Activated T-cell treated with anti-CD3 and anti-CD28 coated beads, Interleukin-2, amount 50 U/mL, for 24 hours (primary cell): ENCODE results near the gene SPATA20.
A peak's percentile ranks its signal among the peaks of the same experiment; 100 is the strongest.

Source experiments
- DNase-seq: peaks from one replicate; pipeline ENCODE4 v3.0.0-alpha.2; 2020
- H3K27ac Mint-ChIP-seq: 2 replicates; pipeline ENCODE4 v1.8.0; 2020; ENCODE audit warnings: mild to moderate bottlenecking, mixed read lengths
- H3K27me3 Mint-ChIP-seq: 2 replicates; pipeline ENCODE4 v1.8.0; 2020; ENCODE audit warnings: mixed read lengths
- H3K36me3 Mint-ChIP-seq: 2 replicates; pipeline ENCODE4 v1.8.0; 2020; ENCODE audit warnings: low read depth, mixed read lengths
- H3K4me1 Mint-ChIP-seq: 2 replicates; pipeline ENCODE4 v1.8.0; 2020; ENCODE audit warnings: low read depth, mixed read lengths
- H3K4me3 Mint-ChIP-seq: 2 replicates; pipeline ENCODE4 v1.8.0; 2020; ENCODE audit warnings: mild to moderate bottlenecking, moderate library complexity, mixed read lengths
- H3K9me3 Mint-ChIP-seq: 2 replicates; pipeline ENCODE4 v1.8.0; 2020; ENCODE audit warnings: mixed read lengths

SPATA20 gene

DNA sequence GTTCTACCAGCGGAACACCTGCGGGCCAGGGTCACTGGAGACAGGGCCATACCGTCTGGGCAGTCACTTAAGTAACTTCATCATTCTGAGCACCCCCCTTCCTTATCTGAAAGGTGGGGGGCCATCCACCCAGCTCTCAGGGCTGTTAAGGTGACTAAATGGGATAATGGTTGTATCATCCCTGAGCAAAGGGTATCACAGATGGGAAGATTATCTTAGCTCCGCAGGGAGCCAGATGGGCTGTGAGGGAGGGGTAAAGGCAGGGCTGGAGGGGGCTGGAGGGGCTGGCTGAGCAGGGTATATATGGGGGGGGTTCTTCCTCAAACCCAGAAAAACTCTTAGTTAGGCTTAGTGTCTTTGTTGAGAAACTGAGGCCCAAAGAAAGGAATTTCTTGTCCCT is 10.7 kb downstream of the SPATA20 start:
- H3K36me3 Mint-ChIP-seq, result no peaks in the 10 kb centered on the region
- H3K4me3 Mint-ChIP-seq, result no peak overlapping the region
- H3K27ac Mint-ChIP-seq, result no peak overlapping the region
- H3K27me3 Mint-ChIP-seq, result peaks cover 45% of the 10 kb centered on the region
- H3K9me3 Mint-ChIP-seq, result no peaks in the 10 kb centered on the region
- peaks cover 19% of the 10 kb centered on the region for H3K4me1 Mint-ChIP-seq
- DNase-seq, result no peak

GRCh38 chr17:50558091-50558490 is 11.1 kb downstream of the SPATA20 start:
- no peak for DNase-seq
- Mint-ChIP-seq H3K4me3 (no peak overlapping the region), H3K9me3 (no peaks in the 10 kb centered on the region), H3K27me3 (peaks cover 47% of the 10 kb centered on the region), H3K27ac (no peak overlapping the region), H3K4me1 (peaks cover 19% of the 10 kb centered on the region), H3K36me3 (no peaks in the 10 kb centered on the region)

DNA sequence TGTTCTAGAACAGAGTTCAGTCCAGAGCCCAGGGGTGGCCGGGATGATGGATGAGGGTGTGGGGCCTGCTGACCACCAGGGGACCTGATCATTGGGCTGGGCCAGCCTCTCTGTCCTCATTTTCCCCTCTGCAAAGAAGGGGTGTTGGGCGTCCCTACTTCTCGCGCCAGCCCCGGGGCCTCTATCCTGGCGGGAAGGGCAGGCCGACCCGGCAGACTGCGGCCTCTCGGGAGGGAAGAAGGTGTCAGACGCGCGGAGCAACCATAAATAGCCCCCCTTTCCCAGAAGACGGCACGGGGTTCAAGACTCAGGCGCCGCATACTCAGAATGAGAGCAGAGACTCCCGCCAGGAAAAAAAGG is 11.6 kb downstream of the SPATA20 start:
- H3K9me3 Mint-ChIP-seq, result no peaks in the 10 kb centered on the region
- peaks cover 52% of the 10 kb centered on the region for H3K27me3 Mint-ChIP-seq
- no peak overlapping the region for H3K4me3 Mint-ChIP-seq
- peaks cover 19% of the 10 kb centered on the region for H3K4me1 Mint-ChIP-seq
- DNase-seq, result no peak
- no peak overlapping the region for H3K27ac Mint-ChIP-seq
- no peaks in the 10 kb centered on the region for H3K36me3 Mint-ChIP-seq

DNA sequence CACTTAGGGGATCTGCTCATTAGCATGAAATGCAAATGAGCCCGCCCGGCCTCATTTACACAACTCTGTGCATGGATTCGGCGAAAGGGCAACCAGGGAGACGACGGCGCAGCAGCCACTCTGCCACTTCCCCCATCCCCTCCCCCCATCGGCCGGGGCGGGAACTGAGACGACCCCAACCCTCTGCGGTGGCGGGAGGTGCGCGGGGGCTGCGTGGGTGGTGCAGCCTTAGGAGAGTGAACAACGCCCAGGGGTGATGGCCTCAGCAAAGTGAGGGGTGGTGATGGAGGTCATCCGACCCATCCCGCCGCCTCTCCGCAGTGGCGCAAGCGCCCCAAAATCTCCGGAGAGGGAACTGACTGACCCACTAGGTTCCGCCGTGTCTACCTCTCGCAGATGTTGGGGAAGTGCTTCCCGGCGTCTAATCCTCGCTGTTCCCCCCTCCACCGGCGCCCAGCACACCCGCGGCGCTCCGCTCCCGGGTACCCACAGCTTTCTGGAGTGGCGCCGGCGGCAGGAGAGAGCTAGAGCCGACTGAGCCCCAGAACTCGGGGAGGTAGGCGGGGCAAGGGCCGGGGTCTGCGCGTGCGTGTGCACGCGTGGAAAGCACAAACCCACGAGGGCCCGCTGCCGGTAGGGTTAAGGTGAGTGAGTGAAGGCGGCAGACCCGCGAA is 12.1 kb downstream of the SPATA20 start:
- Mint-ChIP-seq H3K4me3 (peak overlapping the region; percentile 46), H3K4me1 (peaks cover 19% of the 10 kb centered on the region), H3K36me3 (no peaks in the 10 kb centered on the region), H3K27me3 (peaks cover 57% of the 10 kb centered on the region), H3K9me3 (no peaks in the 10 kb centered on the region), H3K27ac (no peak overlapping the region)
- peak; percentile 47 for DNase-seq

DNA sequence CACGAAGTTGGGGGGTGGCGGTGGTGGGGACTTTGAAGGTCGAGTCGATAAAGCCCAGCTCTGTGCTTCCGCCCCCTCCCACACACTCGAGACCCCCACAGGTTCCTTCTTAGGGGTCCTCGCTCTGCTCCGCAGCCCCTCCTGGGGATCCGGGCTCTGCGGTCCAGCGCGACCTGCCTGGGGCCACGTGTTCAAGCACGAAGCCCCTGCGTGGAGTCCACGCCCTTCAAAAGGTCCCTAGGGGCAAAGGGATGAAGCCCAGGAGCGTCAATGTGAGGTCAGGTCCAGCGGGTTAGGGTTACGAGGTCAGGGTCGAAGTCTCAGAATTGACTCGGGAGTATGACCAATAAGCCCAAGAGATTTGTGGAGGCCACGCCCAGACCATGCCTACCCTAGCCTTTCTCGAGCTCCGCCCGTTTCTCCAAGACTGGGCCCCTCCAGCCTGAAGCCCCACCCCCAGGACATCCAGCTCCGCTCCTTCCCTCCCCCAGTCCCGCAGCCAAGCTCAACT is 12.8 kb downstream of the SPATA20 start:
- Mint-ChIP-seq H3K9me3 (no peaks in the 10 kb centered on the region), H3K4me3 (peak overlapping the region; percentile 66), H3K27me3 (peaks cover 63% of the 10 kb centered on the region), H3K4me1 (peaks cover 19% of the 10 kb centered on the region), H3K36me3 (no peaks in the 10 kb centered on the region), H3K27ac (no peak overlapping the region)
- DNase-seq, result peak; percentile 56

DNA sequence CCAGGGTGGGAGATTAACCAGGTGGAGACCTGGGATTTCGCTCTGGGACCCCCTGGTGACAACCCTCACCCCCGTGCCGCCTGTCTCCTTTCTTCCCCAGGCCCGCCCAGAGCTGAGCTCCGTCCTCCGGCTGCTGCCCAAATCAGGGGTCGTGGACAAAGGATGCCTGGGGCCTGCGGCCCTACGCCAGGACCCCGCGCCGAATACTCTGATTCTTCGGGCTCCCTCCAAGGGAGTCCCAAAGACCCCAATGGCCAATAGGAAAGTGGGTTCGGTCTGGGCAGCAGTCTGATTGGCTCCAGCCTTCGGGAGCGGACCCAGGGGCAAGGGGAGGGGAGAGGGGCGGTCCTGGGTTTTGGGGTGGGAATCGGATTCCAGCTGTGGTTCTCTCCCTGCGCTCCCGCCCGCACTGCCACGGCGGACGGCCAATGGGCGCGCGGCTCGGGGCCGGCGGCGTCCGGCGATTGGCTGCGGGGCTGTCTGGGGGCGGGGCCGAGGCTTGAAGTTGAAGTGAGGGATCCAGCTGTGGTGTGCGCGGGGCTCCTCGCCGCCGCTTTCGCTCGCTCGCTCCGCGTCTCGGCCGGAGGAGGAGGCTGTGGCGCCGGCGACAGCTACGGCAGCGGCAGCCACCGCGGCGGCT is 13.3 kb downstream of the SPATA20 start, which contains the start of gene CACNA1G:
Gene CACNA1G, plus strand, starts transcription at position 531 of the 640 bp plus-strand sequence. CDS start 745 bp downstream, outside the sequence.
- H3K27me3 Mint-ChIP-seq, result peaks cover 69% of the 10 kb centered on the region
- peak; percentile 91 for DNase-seq
- H3K4me1 Mint-ChIP-seq, result peaks cover 19% of the 10 kb centered on the region
- no peaks in the 10 kb centered on the region for H3K9me3 Mint-ChIP-seq
- no peaks in the 10 kb centered on the region for H3K36me3 Mint-ChIP-seq
- H3K4me3 Mint-ChIP-seq, result peak within 1 kb of the TSS; percentile 66
- H3K27ac Mint-ChIP-seq, result no peak within 1 kb of the TSS

DNA sequence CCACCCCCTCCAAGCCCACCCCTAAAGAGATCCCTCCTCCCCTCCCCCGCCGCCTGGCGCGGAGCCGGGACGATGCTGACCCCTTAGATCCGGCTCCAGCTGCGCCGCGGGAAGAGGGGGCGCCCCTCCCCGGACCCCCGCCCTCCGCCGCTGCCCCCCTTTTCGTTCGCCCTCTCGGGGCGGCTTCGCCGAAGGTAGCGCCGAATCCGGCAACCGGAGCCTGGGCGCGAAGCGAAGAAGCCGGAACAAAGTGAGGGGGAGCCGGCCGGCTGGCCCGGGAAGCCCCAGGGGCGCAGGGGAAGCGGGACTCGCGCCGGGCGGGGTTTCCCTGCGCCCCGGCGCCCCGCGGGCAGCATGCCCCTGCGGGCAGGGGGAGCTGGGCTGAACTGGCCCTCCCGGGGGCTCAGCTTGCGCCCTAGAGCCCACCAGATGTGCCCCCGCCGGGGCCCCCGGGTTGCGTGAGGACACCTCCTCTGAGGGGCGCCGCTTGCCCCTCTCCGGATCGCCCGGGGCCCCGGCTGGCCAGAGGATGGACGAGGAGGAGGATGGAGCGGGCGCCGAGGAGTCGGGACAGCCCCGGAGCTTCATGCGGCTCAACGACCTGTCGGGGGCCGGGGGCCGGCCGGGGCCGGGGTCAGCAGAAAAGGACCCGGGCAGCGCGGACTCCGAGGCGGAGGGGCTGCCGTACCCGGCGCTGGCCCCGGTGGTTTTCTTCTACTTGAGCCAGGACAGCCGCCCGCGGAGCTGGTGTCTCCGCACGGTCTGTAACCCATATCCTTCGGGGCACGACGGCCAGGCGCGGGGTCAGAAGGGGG is 14.2 kb downstream of the SPATA20 start:
- Mint-ChIP-seq H3K4me1 (peaks cover 19% of the 10 kb centered on the region), H3K27ac (no peak overlapping the region), H3K9me3 (no peaks in the 10 kb centered on the region), H3K36me3 (no peaks in the 10 kb centered on the region), H3K4me3 (no peak overlapping the region), H3K27me3 (peaks cover 77% of the 10 kb centered on the region)
- DNase-seq, result peak; percentile 50

- H3K9me3 Mint-ChIP-seq, result no peaks in the 10 kb centered on the region
- H3K4me3 Mint-ChIP-seq, result no peak overlapping the region
- no peaks in the 10 kb centered on the region for H3K36me3 Mint-ChIP-seq
- H3K4me1 Mint-ChIP-seq, result peaks cover 19% of the 10 kb centered on the region
- H3K27ac Mint-ChIP-seq, result no peak overlapping the region
- H3K27me3 Mint-ChIP-seq, result peaks cover 80% of the 10 kb centered on the region
- no peak for DNase-seq
Measured at GRCh38 chr17:50561746-50562141, 14.8 kb downstream of the SPATA20 start.

- DNase-seq, result no peak
- Mint-ChIP-seq H3K27me3 (peaks cover 82% of the 10 kb centered on the region), H3K27ac (no peak overlapping the region), H3K9me3 (no peaks in the 10 kb centered on the region), H3K4me3 (peak overlapping the region; percentile 21), H3K4me1 (peaks cover 19% of the 10 kb centered on the region), H3K36me3 (no peaks in the 10 kb centered on the region)
Measured at GRCh38 chr17:50562242-50563091, 15.5 kb downstream of the SPATA20 start.

GRCh38 chr17:50563092-50563511 is 16.1 kb downstream of the SPATA20 start:
- no peak for DNase-seq
- H3K4me1 Mint-ChIP-seq, result peaks cover 19% of the 10 kb centered on the region
- H3K36me3 Mint-ChIP-seq, result no peaks in the 10 kb centered on the region
- no peaks in the 10 kb centered on the region for H3K9me3 Mint-ChIP-seq
- no peak overlapping the region for H3K27ac Mint-ChIP-seq
- H3K4me3 Mint-ChIP-seq, result no peak overlapping the region
- peaks cover 82% of the 10 kb centered on the region for H3K27me3 Mint-ChIP-seq

GRCh38 chr17:50564916-50565315 is 17.9 kb downstream of the SPATA20 start:
- Mint-ChIP-seq H3K27ac (no peak overlapping the region), H3K36me3 (no peaks in the 10 kb centered on the region), H3K27me3 (peaks cover 66% of the 10 kb centered on the region), H3K4me1 (peaks cover 9% of the 10 kb centered on the region), H3K9me3 (no peaks in the 10 kb centered on the region), H3K4me3 (no peak overlapping the region)
- no peak for DNase-seq

DNA sequence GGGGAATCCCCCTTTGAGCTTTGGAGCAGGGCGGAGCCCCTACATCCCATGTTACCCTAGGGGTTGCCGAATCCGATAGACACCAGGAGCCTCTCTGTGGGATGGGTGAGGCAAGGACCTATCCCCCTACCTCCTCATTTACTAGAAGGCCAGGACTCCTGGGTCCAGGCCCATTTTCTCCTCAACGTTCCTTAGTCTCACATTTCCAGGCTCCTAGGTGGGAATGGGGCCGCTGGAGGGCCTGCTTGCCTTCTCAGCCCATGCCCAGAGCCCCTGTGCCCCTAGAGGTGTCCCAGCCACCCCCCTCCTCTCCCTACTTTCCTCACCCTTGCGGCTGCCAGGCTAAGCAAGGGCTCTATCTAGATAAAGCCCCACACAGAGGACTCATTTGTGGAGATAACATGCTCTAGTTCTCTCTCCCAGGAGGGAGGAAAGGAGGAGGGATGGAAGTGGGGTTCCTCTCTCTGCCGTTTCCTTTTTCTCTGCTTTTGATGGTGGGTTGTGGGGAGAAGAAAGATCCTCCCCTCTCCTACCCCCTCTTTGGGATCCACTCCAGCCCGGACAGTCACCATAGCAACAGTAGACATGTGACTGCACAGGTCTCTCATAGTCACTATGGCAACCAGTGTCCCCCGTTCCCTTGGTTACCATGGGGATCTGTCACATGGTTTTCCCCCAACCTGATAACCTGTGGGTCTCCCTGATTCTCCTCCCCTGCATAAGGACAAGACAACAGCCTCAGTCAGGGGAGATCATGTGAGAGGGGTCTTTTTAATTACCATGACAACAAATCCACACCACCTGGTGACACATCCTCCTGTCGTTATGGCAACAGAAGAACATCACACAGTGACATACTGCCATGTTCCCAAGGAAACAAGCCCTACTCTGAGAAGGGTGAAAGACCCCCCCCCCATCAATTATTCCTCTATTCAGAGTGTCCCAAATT is 18.7 kb downstream of the SPATA20 start:
- no peak for DNase-seq
- Mint-ChIP-seq H3K27me3 (peaks cover 61% of the 10 kb centered on the region), H3K36me3 (no peaks in the 10 kb centered on the region), H3K27ac (no peak overlapping the region), H3K9me3 (no peaks in the 10 kb centered on the region), H3K4me3 (no peak overlapping the region), H3K4me1 (peaks cover 5% of the 10 kb centered on the region)

DNA sequence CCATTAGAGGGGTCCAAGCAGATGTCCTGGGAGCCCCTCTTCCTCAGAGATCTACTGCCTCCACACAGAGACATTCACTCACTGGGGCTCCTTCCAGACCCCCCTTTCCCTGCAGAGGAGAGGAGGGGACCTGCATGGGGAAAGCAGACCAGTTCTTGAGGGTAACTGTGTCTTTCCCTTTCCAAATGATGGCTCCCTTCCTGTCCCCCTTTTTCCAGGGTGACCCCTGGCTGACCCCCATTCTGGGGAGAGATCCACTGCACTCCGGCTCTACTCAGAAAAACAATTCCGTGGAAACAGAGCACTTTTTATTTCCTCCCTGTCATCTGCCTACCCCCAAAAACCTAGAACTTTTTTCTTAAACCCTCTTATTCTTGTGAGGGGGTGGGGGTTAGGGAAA is 19.9 kb downstream of the SPATA20 start:
- Mint-ChIP-seq H3K9me3 (no peaks in the 10 kb centered on the region), H3K4me1 (peaks cover 5% of the 10 kb centered on the region), H3K36me3 (no peaks in the 10 kb centered on the region), H3K4me3 (no peak overlapping the region), H3K27me3 (peaks cover 69% of the 10 kb centered on the region), H3K27ac (no peak overlapping the region)
- no peak for DNase-seq
